Hepatocyte (in vitro differentiated cells): ENCODE measurements around the gene AMIGO1. TPM values are rescaled to one million over a fixed set of nuclear protein-coding genes. Genes with fewer than 3 reads are reported as not detected.

Experiments used
- DNase-seq: peaks from one replicate; pipeline ENCODE4 v3.0.0-alpha.2; 2016; ENCODE audit warnings: low spot score
- H2AFZ ChIP-seq: fragments of 200-600 bp; sonication (generic); 2 replicates; pipeline ENCODE4 v1.6.0; 2016; ENCODE audit warnings: antibody characterized with exemption, mild to moderate bottlenecking
- H3K27ac ChIP-seq: fragments of 200-600 bp; sonication (generic); 2 replicates; pipeline ENCODE4 v1.5.1; 2016; ENCODE audit warnings: mild to moderate bottlenecking
- H3K27me3 ChIP-seq: fragments of 200-600 bp; sonication (generic); 2 replicates; pipeline ENCODE4 v1.6.1; 2016
- H3K36me3 ChIP-seq: fragments of 200-600 bp; sonication (generic); replicated peaks from 2 replicates; pipeline ENCODE4 v1.5.1; 2016; ENCODE audit warnings: low read depth; ENCODE audit not compliant: insufficient read depth
- H3K4me1 ChIP-seq: fragments of 200-600 bp; sonication (generic); 2 replicates; pipeline ENCODE4 v1.5.1; 2016; ENCODE audit warnings: mild to moderate bottlenecking, moderate library complexity; ENCODE audit not compliant: insufficient read depth
- H3K4me2 ChIP-seq: fragments of 200-600 bp; sonication (generic); 2 replicates; pipeline ENCODE4 v1.6.0; 2016
- H3K4me3 ChIP-seq: fragments of 200-600 bp; sonication (generic); 2 replicates; pipeline ENCODE4 v1.5.1; 2016; ENCODE audit warnings: mild to moderate bottlenecking
- H3K79me2 ChIP-seq: fragments of 200-600 bp; sonication (generic); 2 replicates; pipeline ENCODE4 v1.6.0; 2017; ENCODE audit warnings: mild to moderate bottlenecking
- H3K9me2 ChIP-seq: fragments of 200-600 bp; sonication (generic); replicated peaks from 2 replicates; pipeline ENCODE4 v1.6.0; 2017; ENCODE audit warnings: mild to moderate bottlenecking; ENCODE audit not compliant: insufficient read depth
- H3K9me3 ChIP-seq: fragments of 200-600 bp; sonication (generic); 2 replicates; pipeline ENCODE4 v1.5.1; 2016; ENCODE audit warnings: low read depth, mild to moderate bottlenecking
- H4K20me1 ChIP-seq: fragments of 200-600 bp; sonication (generic); 2 replicates; pipeline ENCODE4 v1.6.0; 2016; ENCODE audit warnings: mild to moderate bottlenecking; ENCODE audit not compliant: insufficient read depth, poor library complexity, severe bottlenecking
- EZH2 ChIP-seq: fragments of 200-600 bp; sonication (generic); IDR thresholded peaks from 2 replicates; pipeline ENCODE4 v1.6.1; 2016; ENCODE audit warnings: antibody characterized with exemption, mild to moderate bottlenecking, borderline replicate concordance
- EZH2phosphoT487 ChIP-seq: fragments of 200-600 bp; sonication (generic); IDR thresholded peaks from one replicate; pipeline ENCODE4 v1.6.1; 2018; ENCODE audit warnings: antibody characterized with exemption, mild to moderate bottlenecking, low read depth, moderate library complexity; ENCODE audit not compliant: unreplicated experiment, severe bottlenecking
- WGBS: methylation state at CpG from one replicate; pipeline ENCODE4 v1.1.6; 2016; ENCODE audit warnings: low lambda C conversion rate; ENCODE audit errors: missing lambda C conversion rate; 5-methylcytosine and 5-hydroxymethylcytosine counted together
- polyA plus RNA-seq: library from polyadenylated mRNA; unstranded; fragments of >200 nt; fragmentation: Nextera tagmentation; extraction: Ambion mirVana; gene quantifications from 2 replicates; pipeline ENCODE4 v1.2.1, GENCODE V29; 2016
- total RNA-seq: library from RNA; depleted of rRNA; stranded (reverse); fragments of >200 nt; gene quantifications from 2 replicates; pipeline ENCODE4 v1.2.3, GENCODE V29; 2014
- TF ChIP-seq, protein P1 (sequence below): fragments of 200-600 bp; sonication (generic); IDR thresholded peaks from 2 replicates; pipeline ENCODE4 v1.5.1; 2016; ENCODE audit warnings: antibody characterized with exemption, mild to moderate bottlenecking; ENCODE audit not compliant: poor library complexity

The AMIGO1 gene
- total and polyA plus RNA-seq, 2 experiments from 2014 or later = 2.0 to 4.1 TPM

DNA sequence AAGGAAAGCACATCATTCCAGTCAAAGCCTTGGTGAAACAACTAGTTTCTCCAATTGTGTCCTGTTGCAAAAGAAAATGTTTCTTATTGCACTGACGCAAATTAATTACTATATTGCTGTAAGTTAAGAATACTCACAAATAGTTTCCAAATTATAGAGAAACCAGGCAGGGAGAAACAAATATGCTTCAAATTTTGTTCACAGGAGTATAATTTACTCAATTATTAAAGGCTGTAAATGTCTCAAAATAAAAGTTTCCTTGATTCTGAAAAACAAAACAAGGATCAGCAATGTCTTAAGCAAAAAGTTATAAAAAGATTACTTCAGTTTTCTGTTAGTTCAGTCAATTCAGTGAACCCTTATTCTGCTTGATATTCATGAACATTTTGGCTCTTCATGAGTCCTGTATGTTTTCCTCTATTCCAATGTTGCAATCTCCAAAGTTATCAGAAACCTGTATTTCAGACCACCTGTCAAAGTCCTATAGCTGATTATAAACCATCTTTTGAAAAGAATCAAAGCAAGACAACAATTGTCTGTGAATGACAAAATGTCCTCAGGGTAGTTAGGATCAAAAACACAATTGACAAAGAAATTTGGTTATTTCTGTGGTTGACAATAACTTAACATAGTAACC is 54.9 kb downstream of the AMIGO1 start:
- Histone ChIP-seq H3K4me1 (no peaks in the 10 kb centered on the region), H3K27ac (no peak overlapping the region), H4K20me1 (no peaks in the 10 kb centered on the region), H3K9me2 (no peaks in the 10 kb centered on the region), H3K4me2 (no peak overlapping the region), H3K9me3 (no peaks in the 10 kb centered on the region), H3K79me2 (no peaks in the 10 kb centered on the region), H2AFZ (no peak overlapping the region), H3K4me3 (no peak overlapping the region), H3K36me3 (no peaks in the 10 kb centered on the region), H3K27me3 (peaks cover 8% of the 10 kb centered on the region)
- 90% methylated on average over 1 of the region's 1 CpG for WGBS
- TF ChIP-seq, protein P1, sequence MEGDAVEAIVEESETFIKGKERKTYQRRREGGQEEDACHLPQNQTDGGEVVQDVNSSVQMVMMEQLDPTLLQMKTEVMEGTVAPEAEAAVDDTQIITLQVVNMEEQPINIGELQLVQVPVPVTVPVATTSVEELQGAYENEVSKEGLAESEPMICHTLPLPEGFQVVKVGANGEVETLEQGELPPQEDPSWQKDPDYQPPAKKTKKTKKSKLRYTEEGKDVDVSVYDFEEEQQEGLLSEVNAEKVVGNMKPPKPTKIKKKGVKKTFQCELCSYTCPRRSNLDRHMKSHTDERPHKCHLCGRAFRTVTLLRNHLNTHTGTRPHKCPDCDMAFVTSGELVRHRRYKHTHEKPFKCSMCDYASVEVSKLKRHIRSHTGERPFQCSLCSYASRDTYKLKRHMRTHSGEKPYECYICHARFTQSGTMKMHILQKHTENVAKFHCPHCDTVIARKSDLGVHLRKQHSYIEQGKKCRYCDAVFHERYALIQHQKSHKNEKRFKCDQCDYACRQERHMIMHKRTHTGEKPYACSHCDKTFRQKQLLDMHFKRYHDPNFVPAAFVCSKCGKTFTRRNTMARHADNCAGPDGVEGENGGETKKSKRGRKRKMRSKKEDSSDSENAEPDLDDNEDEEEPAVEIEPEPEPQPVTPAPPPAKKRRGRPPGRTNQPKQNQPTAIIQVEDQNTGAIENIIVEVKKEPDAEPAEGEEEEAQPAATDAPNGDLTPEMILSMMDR = no peak
- TF ChIP-seq EZH2phosphoT487 = no peak
- TF ChIP-seq EZH2 = no peak
- DNase-seq = no peak

Other genes with a start within 250 kb of the AMIGO1 start
- 10.1 and 14.3 TPM in 2 replicates for gene PSRC1, start 226.6 kb downstream of the AMIGO1 start, total RNA-seq
- 9.1 and 13.7 TPM in 2 replicates for gene PSRC1, start 226.6 kb downstream of the AMIGO1 start, polyA plus RNA-seq
- gene MYBPHL, start 202.7 kb downstream of the AMIGO1 start, total RNA-seq = 3.6 and 13.7 TPM in 2 replicates
- 6.7 and 7.4 TPM in 2 replicates for gene MYBPHL, start 202.7 kb downstream of the AMIGO1 start, polyA plus RNA-seq
- gene SORT1, start 111.8 kb downstream of the AMIGO1 start, total RNA-seq = 59.3 and 66.3 TPM in 2 replicates
- 34.4 and 43.7 TPM in 2 replicates for gene SORT1, start 111.8 kb downstream of the AMIGO1 start, polyA plus RNA-seq
- gene PSMA5, start 83.3 kb downstream of the AMIGO1 start, total RNA-seq = 50.5 and 64.4 TPM in 2 replicates
- 83.1 and 90.1 TPM in 2 replicates for gene PSMA5, start 83.3 kb downstream of the AMIGO1 start, polyA plus RNA-seq
- gene SYPL2, start 43.2 kb downstream of the AMIGO1 start, total RNA-seq = 2.0 and 2.1 TPM in 2 replicates
- gene SYPL2, start 43.2 kb downstream of the AMIGO1 start, polyA plus RNA-seq = 3.0 TPM in 2 replicates
- 5.1 and 6.6 TPM in 2 replicates for gene ATXN7L2, start 25.8 kb downstream of the AMIGO1 start, total RNA-seq
- 5.3 and 9.3 TPM in 2 replicates for gene ATXN7L2, start 25.8 kb downstream of the AMIGO1 start, polyA plus RNA-seq
- gene CYB561D1, start 15.6 kb downstream of the AMIGO1 start, total RNA-seq = 6.0 and 6.5 TPM in 2 replicates
- gene CYB561D1, start 15.6 kb downstream of the AMIGO1 start, polyA plus RNA-seq = 4.8 and 5.2 TPM in 2 replicates
- 0.50 TPM in 1 of 2 replicates, not detected in the other for gene GPR61, start 30.1 kb upstream of the AMIGO1 start, total RNA-seq
- 0.88 and 1.1 TPM in 2 replicates for gene GPR61, start 30.1 kb upstream of the AMIGO1 start, polyA plus RNA-seq
- 10.9 and 11.5 TPM in 2 replicates for gene GNAI3, start 38.9 kb upstream of the AMIGO1 start, total RNA-seq
- gene GNAI3, start 38.9 kb upstream of the AMIGO1 start, polyA plus RNA-seq = 8.1 and 8.9 TPM in 2 replicates
- 0.96 TPM in 1 of 2 replicates, not detected in the other for gene GNAT2, start 109.9 kb upstream of the AMIGO1 start, total RNA-seq
- gene GNAT2, start 109.9 kb upstream of the AMIGO1 start, polyA plus RNA-seq = 0.18 and 0.19 TPM in 2 replicates
- 63.1 and 81.9 TPM in 2 replicates for gene AMPD2, start 110.1 kb upstream of the AMIGO1 start, total RNA-seq
- gene AMPD2, start 110.1 kb upstream of the AMIGO1 start, polyA plus RNA-seq = 80.9 and 101 TPM in 2 replicates
- gene GSTM4, start 146.4 kb upstream of the AMIGO1 start, total RNA-seq = 64.5 and 99.9 TPM in 2 replicates
- 97.4 and 116 TPM in 2 replicates for gene GSTM4, start 146.4 kb upstream of the AMIGO1 start, polyA plus RNA-seq
- 46.5 and 48.7 TPM in 2 replicates for gene GSTM2, start 158.3 kb upstream of the AMIGO1 start, total RNA-seq
- gene GSTM2, start 158.3 kb upstream of the AMIGO1 start, polyA plus RNA-seq = 91.4 and 106 TPM in 2 replicates
- gene GSTM1, start 178.1 kb upstream of the AMIGO1 start, total RNA-seq = 19.9 and 21.1 TPM in 2 replicates
- 44.3 and 47.4 TPM in 2 replicates for gene GSTM1, start 178.1 kb upstream of the AMIGO1 start, polyA plus RNA-seq
- 0.12 and 3.0 TPM in 2 replicates for gene GSTM5, start 202.5 kb upstream of the AMIGO1 start, total RNA-seq
- gene GSTM5, start 202.5 kb upstream of the AMIGO1 start, polyA plus RNA-seq = 1.2 and 1.6 TPM in 2 replicates
- gene GSTM3, start 231.3 kb upstream of the AMIGO1 start, total RNA-seq = 297 and 337 TPM in 2 replicates
- gene GSTM3, start 231.3 kb upstream of the AMIGO1 start, polyA plus RNA-seq = 905 and 962 TPM in 2 replicates